Superior temporal gyrus (tissue), 1 donor: ENCODE data around the gene THAP4.
"Not testable (repeated sequence)": the region's sequence is repeated elsewhere in the genome, so short reads cannot be mapped to it uniquely, and the experiment has no call there.

Experiments used
- DNase-seq: peaks from one replicate; pipeline ENCODE4 v3.0.0-alpha.2; 2016; ENCODE audit errors: extremely low spot score

THAP4 gene

GRCh38 chr2:241665731-241666440 lies 28.9 kb upstream of the THAP4 start:
- DNase-seq: peak; percentile 39

- not testable (repeated sequence) for DNase-seq
These were observed 25.8 kb upstream of the THAP4 start for GRCh38 chr2:241662731-241663130.

GRCh38 chr2:241660593-241661213 lies 23.7 kb upstream of the THAP4 start:
- no peak for DNase-seq

GRCh38 chr2:241659150-241659739 lies 22.3 kb upstream of the THAP4 start:
- peak; percentile 89 for DNase-seq

- no peak for DNase-seq
These were observed 21.3 kb upstream of the THAP4 start for GRCh38 chr2:241658296-241658695.

GRCh38 chr2:241657786-241658254 lies 20.9 kb upstream of the THAP4 start:
- no peak for DNase-seq

- no peak for DNase-seq
These were observed 19.3 kb upstream of the THAP4 start for GRCh38 chr2:241656190-241656741.

- no peak for DNase-seq
These were observed 18.7 kb upstream of the THAP4 start for GRCh38 chr2:241655516-241656189.

- DNase-seq: no peak
These were observed 17.6 kb upstream of the THAP4 start for GRCh38 chr2:241654551-241654950.

- no peak for DNase-seq
These were observed 16.3 kb upstream of the THAP4 start for GRCh38 chr2:241653210-241653750.

- DNase-seq: no peak
These were observed 15.8 kb upstream of the THAP4 start for GRCh38 chr2:241652722-241653121.

- no peak for DNase-seq
These were observed 15.2 kb upstream of the THAP4 start for GRCh38 chr2:241652142-241652541.

GRCh38 chr2:241649927-241650326 lies 13.0 kb upstream of the THAP4 start:
- DNase-seq: no peak

GRCh38 chr2:241649404-241649803 lies 12.4 kb upstream of the THAP4 start:
- DNase-seq: peak; percentile 46

GRCh38 chr2:241648453-241648852 lies 11.5 kb upstream of the THAP4 start:
- no peak for DNase-seq

- no peak for DNase-seq
These were observed 9.1 kb upstream of the THAP4 start for GRCh38 chr2:241645915-241646645.

GRCh38 chr2:241645056-241645914 lies 8.3 kb upstream of the THAP4 start:
- no peak for DNase-seq

- no peak for DNase-seq
These were observed 4.7 kb upstream of the THAP4 start for GRCh38 chr2:241641631-241642030.

- DNase-seq: no peak
These were observed 3.3 kb upstream of the THAP4 start for GRCh38 chr2:241640165-241640795.

GRCh38 chr2:241639385-241639784 lies 2.4 kb upstream of the THAP4 start:
- DNase-seq: no peak
